T47D (cell line): Measurements from ENCODE around the gene RUBCNL.
"Not testable (repeated sequence)": the region's sequence is repeated elsewhere in the genome, so short reads cannot be mapped to it uniquely, and the experiment has no call there.

Experiments used
- DNase-seq, 2 experiments: peaks; one replicate each; pipeline versions ENCODE4 v3.0.0 to v3.0.0-alpha.2; 2011 to 2012; ENCODE audit warnings: low read depth in 1 of 2, low spot score in 1 of 2
- JUND ChIP-seq: IDR thresholded peaks from 2 replicates; pipeline ENCODE4 v1.6.1; 2012; ENCODE audit warnings: low read depth
- in situ Hi-C: cut with HindIII; loops from 2 replicates; pipeline ENCODE4 v1.10.0; 2016; ENCODE audit warnings: low sequenced_read_pairs, low pct_unique_long_range_greater_than_20kb

The RUBCNL gene

DNA sequence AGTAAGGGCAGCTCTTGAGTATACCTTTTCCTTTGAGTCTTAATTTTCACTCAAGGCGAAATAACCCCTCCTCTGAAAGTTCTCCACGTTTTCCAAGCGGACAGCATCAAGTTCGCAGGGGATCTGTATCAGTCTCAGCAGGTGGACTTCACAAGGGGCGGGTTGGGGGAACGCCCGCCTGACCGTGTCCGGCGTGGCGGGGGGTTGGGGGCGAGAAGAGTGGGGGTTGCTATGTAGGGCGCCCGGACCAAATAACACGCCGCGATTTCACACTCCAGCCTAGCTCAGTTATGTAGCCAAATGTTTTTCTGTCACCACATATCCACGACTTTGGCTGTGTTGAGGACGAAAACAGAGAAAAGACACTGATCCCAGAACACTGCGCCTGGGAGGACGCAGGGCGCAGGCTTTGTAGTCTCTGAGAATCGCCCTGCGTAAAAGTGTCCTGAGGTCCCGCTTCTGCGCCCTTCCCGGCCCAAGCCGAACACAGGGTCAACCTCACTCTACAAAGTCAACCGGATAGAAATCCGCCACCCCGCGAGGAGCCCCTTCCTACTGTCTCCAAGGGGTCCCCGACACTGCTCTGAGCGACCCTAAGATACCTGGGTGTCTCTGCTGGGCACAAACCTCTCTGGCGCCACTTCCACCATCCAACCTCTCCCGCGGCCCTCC, 524 bp downstream of the RUBCNL start:
- in situ Hi-C loops, result no loop called here
- no peak for TF ChIP-seq JUND
- DNase-seq, result no peak

GRCh38 chr13:46385946-46386345, 1.1 kb downstream of the RUBCNL start:
- DNase-seq, result no peak
- no peak for TF ChIP-seq JUND
- in situ Hi-C loops, result no loop called here

DNA sequence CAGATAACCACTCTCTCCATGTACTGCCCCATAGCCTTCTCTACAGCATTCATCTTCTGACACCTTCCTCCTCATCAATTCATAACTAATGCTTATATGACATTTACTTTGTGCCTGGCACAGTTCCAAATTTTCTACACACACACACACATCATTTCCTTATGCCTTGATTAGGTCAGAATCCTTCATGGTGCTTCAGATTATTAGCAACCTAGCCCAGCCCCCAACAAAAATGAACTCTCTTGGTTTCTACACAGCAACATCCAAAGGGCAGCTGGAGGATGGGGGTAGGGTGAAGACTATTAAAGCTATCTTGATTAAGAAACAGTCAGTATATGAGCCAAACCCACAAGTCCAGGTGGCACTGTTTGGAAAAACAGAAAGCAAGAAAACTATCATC, 3.7 kb downstream of the RUBCNL start:
- in situ Hi-C loops, result no loop called here
- no peak for DNase-seq
- TF ChIP-seq JUND, result no peak

DNA sequence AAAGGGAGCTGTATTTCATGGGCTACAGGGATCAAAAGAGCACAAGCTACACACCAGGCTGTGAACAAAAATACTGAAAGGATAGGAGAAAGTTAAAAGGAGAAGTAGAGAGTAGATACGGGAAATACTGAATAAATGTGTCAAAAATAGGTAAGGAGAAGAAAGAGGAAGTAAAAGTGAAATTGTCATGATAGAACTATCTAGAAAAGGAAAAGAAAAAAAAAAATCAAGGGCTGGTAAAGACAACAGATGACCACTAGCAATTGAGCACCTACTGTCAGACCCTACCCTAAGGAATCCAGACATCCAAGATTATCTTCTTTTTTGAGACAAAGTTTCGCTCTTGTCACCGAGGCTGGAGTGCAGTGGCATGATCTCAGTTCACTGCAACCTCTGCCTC, 4.8 kb downstream of the RUBCNL start:
- in situ Hi-C loops, result no loop called here
- DNase-seq, result no peak
- no peak for TF ChIP-seq JUND

DNA sequence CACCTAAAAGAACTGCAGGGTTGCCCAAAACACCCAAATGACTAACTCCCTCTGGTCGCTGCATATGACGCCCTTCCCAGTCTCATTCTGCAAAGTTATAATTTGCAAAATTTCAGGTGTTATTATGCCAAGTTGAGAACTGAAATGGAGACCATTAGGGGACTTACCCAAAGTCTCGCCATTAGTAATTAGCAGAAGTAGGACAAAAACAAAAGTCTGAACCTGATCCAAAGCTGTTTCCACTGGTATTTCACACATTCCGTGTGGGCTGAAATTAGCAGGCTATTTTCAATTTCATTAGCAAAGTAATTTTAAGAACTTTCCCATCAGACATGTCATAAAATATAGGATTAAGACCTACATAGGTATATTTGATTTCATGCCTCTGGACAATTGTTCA, 6.8 kb downstream of the RUBCNL start:
- no peak for TF ChIP-seq JUND
- in situ Hi-C loops, result no loop called here

DNA sequence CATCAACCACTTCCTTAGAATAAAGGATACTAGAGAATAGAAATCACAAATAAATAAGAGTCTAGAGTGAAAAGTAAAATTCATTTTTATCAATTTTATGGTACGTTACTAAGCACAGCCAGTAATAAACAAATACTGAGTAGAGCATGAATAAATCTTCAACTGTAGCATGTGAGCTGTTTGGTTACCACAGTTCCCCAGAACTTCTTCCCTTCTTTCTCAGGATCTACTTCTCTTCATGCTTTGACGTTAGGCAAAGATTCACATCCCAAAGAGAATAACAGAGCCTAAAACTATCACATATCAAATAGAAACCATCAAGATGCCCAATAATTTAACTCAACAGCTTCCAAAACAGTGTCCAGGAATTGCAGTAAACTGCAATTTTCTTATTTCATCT, 7.4 kb downstream of the RUBCNL start:
- no peak for DNase-seq
- no peak for TF ChIP-seq JUND
- in situ Hi-C loops, result no loop called here

More for the DNA sequence above, 6.8 kb downstream of the RUBCNL start:
- no peak for DNase-seq

DNA sequence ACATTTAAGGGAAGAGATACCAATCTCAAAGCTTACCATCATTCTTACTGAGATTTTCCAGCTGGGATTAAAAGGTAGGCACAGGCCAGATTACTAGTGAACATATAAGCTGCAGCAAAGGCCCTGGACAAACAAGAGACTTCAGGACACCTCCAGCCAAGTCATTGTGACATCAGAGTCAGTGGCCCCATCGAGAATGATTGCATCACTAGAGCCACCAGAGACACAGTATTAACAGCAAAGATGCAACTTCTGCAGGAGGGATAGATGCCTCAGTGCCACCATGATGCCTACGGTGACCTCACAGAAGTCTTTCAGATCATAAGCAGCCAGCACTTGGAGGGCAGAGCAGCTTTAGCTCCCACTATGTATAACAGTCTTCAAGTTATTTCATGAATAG, 8.6 kb downstream of the RUBCNL start:
- in situ Hi-C loops, result no loop called here
- DNase-seq, result no peak
- no peak for TF ChIP-seq JUND

DNA sequence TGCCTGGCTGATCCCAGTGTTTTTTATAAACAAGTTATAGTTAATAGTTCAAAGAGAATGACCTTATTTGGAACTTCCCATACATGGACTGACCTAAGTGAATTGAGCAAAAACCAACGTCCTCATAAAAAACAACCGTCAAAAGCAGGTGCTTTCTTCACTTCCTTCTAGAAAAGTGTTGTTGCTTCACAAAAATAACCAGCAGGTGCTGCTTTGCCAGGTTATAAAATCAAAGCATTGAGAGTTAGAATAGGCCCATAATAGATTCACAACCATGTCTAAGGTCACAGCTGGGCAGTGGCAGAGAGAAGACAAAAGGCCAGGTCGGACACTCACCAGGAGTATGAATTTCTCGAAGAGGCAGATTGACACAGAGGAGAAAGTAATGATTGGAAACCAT, 9.5 kb downstream of the RUBCNL start:
- in situ Hi-C loops, result no loop called here

GRCh38 chr13:46374710-46375109, 12.3 kb downstream of the RUBCNL start:
- TF ChIP-seq JUND, result no peak
- in situ Hi-C loops, result no loop called here
- DNase-seq, result no peak

More for the DNA sequence above, 9.5 kb downstream of the RUBCNL start:
- no peak for TF ChIP-seq JUND
- DNase-seq, result no peak

- in situ Hi-C loops, result no loop called here
- no peak for TF ChIP-seq JUND
- DNase-seq, result no peak
Observed at GRCh38 chr13:46373623-46374022, 13.4 kb downstream of the RUBCNL start.

DNA sequence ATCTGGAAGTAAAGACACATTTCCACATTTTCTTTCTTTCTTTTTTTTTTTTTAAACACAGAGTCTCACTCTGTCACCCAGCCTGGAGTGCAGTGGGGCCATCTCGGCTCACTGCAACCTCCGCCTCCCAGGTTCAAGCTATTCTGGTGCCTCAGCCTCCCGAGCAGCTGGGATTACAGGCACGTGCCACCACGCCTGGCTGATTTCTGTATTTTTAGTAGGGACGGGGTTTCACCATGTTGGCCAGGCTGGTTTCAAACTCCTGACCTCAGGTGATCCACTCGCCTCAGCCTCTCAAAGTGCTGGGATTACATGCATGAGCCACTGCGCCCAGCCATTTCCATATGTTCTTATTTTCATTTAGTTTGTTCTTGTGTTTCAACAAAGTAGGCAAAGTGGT, 14.1 kb downstream of the RUBCNL start:
- in situ Hi-C loops, result not testable (repeated sequence)

DNA sequence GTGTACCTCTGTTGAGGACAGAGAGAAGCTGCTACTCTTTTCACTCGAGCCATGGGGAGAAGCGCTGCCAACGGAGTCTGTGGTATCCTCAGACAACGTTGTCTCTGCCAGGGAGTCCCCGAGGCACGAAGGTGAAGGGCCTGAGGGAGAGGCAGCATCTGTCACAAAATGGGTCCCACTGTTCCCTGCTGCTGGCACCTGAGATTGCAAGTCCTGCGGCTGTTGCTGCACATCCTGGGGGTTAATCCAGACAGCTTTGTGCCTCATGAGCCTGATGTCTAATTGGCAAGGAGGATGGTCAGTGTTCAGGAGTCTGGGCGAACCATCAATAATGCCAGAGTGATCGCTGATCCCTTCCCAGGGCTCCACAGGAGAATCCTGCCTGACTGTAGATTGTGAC, 15.0 kb downstream of the RUBCNL start:
- in situ Hi-C loops, result no loop called here
- TF ChIP-seq JUND, result no peak
- no peak for DNase-seq

More for the DNA sequence above, 14.1 kb downstream of the RUBCNL start:
- DNase-seq, result not testable (repeated sequence)

DNA sequence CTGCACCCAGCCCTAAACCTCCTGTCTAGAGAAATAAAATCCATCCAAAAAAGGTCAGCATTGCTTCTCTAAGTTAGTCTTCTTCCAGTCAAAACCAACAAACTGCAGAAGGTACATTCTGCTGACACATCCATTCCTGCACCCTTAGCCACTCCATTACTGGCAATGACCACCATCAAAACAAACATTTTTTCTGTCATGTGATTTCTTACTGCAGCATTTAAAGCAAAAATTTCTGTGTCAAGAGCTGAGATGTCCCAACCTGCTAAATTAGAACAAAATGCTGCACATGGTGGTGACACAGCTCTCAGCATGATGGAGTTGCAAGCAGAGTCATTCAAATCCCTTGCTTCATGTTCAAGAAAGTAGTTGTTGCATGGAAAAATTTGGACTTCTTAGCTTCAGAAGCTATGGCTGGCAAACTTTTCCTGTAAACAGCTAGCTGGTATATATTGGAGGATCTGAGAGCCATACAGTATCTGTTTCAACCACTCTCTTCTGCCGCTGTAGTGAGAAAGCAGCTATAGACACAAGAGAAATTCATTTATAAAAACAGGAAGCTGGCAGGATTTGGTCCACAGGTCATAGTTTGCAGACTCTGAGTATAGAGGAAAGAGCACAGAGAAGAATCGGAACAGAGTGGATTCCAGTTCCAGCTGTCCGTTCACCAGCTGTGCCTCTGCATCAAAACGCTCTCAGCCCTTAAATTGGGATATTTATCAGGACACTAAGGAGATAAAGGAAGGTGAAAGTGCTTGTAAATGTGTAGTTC, 17.4 kb downstream of the RUBCNL start:
- DNase-seq, result no peak
- in situ Hi-C loops, result no loop called here
- TF ChIP-seq JUND, result no peak
